SK-N-MC (cell line): Measurements from ENCODE around the gene ELP6.
"Not testable (repeated sequence)": the region's sequence is repeated elsewhere in the genome, so short reads cannot be mapped to it uniquely, and the experiment has no call there.

Source experiments
- DNase-seq: peaks from one replicate; pipeline ENCODE4 v3.0.0-alpha.2; 2011; ENCODE audit warnings: low read depth, low spot score
- H3K27ac ChIP-seq: fragments of 200-600 bp; sonication (generic); 2 replicates; pipeline ENCODE4 v1.5.1; 2016; ENCODE audit warnings: mixed run types
- H3K36me3 ChIP-seq: fragments of 200-600 bp; sonication (generic); 2 replicates; pipeline ENCODE4 v1.6.1; 2017; ENCODE audit warnings: antibody characterized with exemption, low read length, mixed read lengths; ENCODE audit not compliant: insufficient read depth
- H3K4me3 ChIP-seq: fragments of 200-600 bp; sonication (generic); 2 replicates; pipeline ENCODE4 v1.5.1; 2016
- H3K9ac ChIP-seq: fragments of 200-600 bp; sonication (generic); 2 replicates; pipeline ENCODE4 v1.8.0; 2017; ENCODE audit warnings: mixed run types, mixed read lengths; ENCODE audit not compliant: insufficient read length
- H3K9me3 ChIP-seq: fragments of 200-600 bp; sonication (generic); 2 replicates; pipeline ENCODE4 v1.6.1; 2017; ENCODE audit warnings: low read depth, mild to moderate bottlenecking, antibody characterized with exemption, low read length, moderate library complexity, mixed read lengths
- EZH2 ChIP-seq: fragments of 200-600 bp; sonication (generic); IDR thresholded peaks from one replicate; pipeline ENCODE4 v1.6.1; 2017; ENCODE audit warnings: antibody characterized with exemption
- FOXP2 ChIP-seq: optimal IDR thresholded peaks from 2 replicates; pipeline ENCODE3; 2011; ENCODE audit warnings: mild to moderate bottlenecking, moderate library complexity; ENCODE audit not compliant: insufficient read depth; ENCODE audit errors: extremely low read length, control extremely low read depth
- POLR2AphosphoS5 ChIP-seq: IDR thresholded peaks from 2 replicates; pipeline ENCODE4 v1.6.1; 2012; ENCODE audit warnings: mild to moderate bottlenecking, low read depth, low read length, borderline replicate concordance

Gene ELP6

DNA sequence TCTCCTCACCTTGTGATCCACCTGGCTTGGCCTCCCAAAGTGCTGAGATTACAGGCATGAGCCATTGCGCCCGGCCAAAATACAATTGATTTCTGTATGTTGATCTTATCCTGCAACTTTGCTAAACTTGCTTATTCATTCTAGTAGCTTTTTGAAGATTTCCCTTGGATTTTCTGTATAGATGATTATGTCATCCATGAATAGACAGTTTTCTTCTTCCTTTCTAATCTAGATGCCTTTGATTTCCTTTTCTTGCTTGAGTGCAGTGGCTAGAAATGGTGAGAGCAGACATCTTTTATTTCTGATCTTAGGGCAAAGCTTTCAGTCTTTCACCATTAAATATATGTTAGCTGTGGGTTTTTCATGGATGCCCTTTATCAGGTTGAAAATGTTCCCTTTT lies 4.4 kb upstream of the ELP6 start:
- no peak overlapping the region for H3K27ac ChIP-seq
- H3K9ac ChIP-seq, result no peak overlapping the region
- no peaks in the 10 kb centered on the region for H3K9me3 ChIP-seq
- DNase-seq, result no peak
- H3K36me3 ChIP-seq, result no peaks in the 10 kb centered on the region
- no peak overlapping the region for H3K4me3 ChIP-seq
- no peak for TF ChIP-seq EZH2
- TF ChIP-seq POLR2AphosphoS5, result no peak
- TF ChIP-seq FOXP2, result no peak

DNA sequence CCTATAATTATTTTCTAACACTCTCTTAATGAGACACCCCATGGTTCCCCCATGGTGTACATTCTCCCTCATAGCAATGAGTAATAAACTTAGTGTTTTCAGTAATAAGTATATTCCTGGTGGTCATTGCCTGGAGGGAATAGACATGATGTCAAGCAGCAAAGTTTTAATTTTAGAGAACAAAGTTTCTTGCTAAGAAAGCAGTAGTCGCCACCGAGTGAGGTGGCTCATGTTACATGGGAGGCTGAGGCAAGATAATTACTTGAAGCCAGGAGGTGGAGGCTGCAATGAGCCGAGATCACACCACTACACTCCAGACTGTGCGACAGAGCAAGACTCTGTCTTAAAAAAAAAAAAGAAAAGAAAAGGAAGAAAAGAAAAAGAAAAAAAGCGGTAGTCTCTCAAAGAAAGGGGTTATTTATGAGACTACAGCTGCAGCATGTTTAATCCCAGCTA lies 2.4 kb upstream of the ELP6 start:
- Histone ChIP-seq H3K4me3 (no peak overlapping the region), H3K9ac (peak overlapping the region; percentile 20), H3K36me3 (peaks cover 5% of the 10 kb centered on the region; the same call in 1 of the 2 replicates), H3K27ac (peak overlapping the region; percentile 68; the same call in 1 of the 2 replicates), H3K9me3 (no peaks in the 10 kb centered on the region)
- no peak for DNase-seq
- no peak for TF ChIP-seq POLR2AphosphoS5
- no peak for TF ChIP-seq FOXP2
- no peak for TF ChIP-seq EZH2

DNA sequence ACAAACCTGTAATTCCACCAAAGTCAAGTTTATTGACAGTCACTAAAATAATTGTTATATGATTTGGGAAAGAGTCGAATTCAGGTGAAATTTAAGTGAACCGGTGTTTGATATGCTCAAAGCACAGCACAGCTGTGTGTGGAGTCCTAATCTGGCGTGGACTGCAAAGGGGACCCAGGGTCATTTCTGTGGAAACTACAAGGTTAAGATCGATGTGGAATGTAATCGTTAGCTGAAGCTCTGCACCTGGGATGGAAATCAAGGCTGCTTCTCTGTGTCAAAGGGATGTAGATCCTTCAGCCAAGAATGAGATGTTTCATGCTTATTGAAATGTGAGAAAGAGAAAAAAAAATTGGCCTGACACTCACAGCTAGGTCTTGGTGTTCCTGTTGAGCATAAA lies 1.6 kb upstream of the ELP6 start:
- no peak for DNase-seq
- TF ChIP-seq POLR2AphosphoS5, result no peak
- no peak for TF ChIP-seq FOXP2
- TF ChIP-seq EZH2, result no peak
- peak overlapping the region; percentile 68 for H3K27ac ChIP-seq
- no peak overlapping the region for H3K9ac ChIP-seq
- H3K9me3 ChIP-seq, result no peaks in the 10 kb centered on the region
- no peak overlapping the region for H3K4me3 ChIP-seq
- H3K36me3 ChIP-seq, result peaks cover 13% of the 10 kb centered on the region

DNA sequence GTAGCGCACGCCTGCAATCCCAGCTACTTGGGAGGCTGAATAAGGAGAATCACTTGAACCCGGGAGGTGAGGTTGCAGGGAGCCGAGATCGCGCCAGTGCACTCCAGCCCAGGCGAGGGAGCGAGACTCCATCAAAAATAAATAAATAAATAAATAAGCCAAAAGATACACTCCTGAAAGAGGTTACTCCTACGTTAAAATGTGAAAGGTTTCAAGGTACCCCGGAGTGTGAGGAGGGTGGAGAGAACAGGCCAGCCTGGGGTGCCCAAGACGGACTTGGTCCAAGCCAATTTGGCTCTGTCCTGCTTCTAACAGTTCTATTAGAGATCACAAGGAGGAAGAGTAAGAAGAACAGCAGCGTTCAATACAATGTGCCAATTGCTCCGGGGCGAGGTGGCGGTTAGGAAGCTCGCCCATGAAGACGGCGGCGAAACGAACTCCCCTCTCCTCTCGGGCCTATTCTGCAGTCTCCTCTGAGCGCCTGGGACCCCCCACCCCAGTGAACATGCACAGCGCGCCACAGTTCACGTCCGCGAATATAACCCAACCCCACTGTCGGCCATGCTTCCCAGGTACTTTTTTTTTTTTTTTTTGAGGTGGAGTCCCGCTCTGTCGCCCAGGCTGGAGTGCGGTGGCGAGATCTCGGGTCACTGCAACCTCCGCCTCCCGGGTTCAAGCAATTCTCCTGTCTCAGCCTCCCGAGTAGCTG lies 942 bp downstream of the ELP6 start:
- Histone ChIP-seq H3K9me3 (no peaks in the 10 kb centered on the region), H3K4me3 (peak overlapping the region; percentile 87), H3K27ac (peak overlapping the region; percentile 99), H3K36me3 (peaks cover 22% of the 10 kb centered on the region), H3K9ac (peak overlapping the region; percentile 86)
- DNase-seq, result no peak
- TF ChIP-seq EZH2 (no peak), POLR2AphosphoS5 (no peak), FOXP2 (no peak)

DNA sequence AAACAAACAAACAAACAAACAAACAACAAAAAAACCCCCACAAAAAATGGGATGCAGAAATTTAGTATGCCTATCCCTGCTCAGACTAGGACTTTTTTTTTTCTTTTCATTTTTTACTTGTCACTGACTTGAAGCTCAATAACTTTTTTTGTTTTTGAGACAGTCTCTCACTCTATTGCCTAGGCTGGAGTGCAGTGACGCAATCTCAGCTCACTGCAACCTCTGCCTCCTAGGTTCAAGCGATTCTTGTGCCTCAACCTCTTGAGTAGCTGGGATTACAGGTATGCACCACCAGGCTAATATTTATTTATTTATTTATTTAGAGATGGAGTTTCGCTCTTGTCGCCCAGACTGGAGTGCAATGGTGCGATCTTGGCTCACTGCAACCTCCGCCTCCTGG lies 8.2 kb downstream of the ELP6 start:
- not testable (repeated sequence) for H3K9ac ChIP-seq, DNase-seq, H3K27ac ChIP-seq, H3K9me3 ChIP-seq, H3K4me3 ChIP-seq
- H3K36me3 ChIP-seq, result peaks cover 32% of the 10 kb centered on the region

GRCh38 chr3:47504113-47504512 lies 9.4 kb downstream of the ELP6 start:
- peaks cover 23% of the 10 kb centered on the region; the same call in 1 of the 2 replicates for H3K36me3 ChIP-seq
- no peak for DNase-seq
- no peaks in the 10 kb centered on the region for H3K9me3 ChIP-seq
- no peak overlapping the region for H3K9ac ChIP-seq
- H3K27ac ChIP-seq, result no peak overlapping the region
- TF ChIP-seq EZH2, result no peak
- TF ChIP-seq FOXP2, result no peak
- no peak for TF ChIP-seq POLR2AphosphoS5
- no peak overlapping the region for H3K4me3 ChIP-seq

DNA sequence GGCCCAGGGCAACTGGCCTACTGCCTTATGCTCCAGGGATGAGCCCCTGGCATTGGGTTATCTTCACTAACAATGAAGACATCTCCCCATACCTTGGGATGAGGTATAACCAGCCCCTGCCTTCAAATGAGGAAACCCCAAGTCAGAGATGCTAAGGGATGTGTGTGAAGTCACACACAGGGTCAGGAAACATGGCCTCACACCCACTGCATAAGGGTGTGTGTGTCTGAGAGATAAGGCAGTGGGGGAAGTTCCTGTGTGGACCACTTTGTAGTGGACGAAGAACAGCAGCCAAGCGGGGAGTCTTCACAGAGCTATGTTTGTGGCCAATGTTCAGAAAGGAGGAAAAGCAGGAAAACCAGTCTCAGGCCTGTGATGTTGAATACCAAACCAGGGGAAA lies 10.5 kb downstream of the ELP6 start:
- Histone ChIP-seq H3K9me3 (no peaks in the 10 kb centered on the region), H3K9ac (no peak overlapping the region), H3K36me3 (peaks cover 23% of the 10 kb centered on the region; the same call in 1 of the 2 replicates), H3K4me3 (no peak overlapping the region), H3K27ac (no peak overlapping the region)
- no peak for DNase-seq
- TF ChIP-seq POLR2AphosphoS5 (no peak), FOXP2 (no peak), EZH2 (no peak)

DNA sequence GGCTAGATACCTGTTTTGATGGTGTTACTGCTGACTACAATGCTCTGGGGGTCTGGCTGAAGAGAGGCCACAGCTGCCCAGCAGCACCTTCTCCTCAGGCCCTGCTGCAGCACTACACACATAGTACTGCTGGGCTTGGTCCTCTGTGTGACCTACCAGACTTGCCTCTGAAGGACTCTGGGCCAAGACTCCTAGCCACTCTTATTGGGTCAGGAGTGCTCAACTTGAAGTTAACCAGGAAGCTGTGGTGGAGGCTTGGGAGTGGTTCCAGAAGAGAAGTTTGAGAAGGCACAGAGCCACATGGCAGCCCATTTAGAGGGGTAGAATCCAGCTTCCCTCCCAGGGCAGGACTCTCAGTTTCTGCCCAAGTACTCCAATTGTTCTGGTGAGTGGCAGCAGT lies 16.6 kb downstream of the ELP6 start:
- Histone ChIP-seq H3K9me3 (no peaks in the 10 kb centered on the region), H3K27ac (no peak overlapping the region), H3K4me3 (no peak overlapping the region), H3K9ac (no peak overlapping the region), H3K36me3 (peaks cover 20% of the 10 kb centered on the region; the same call in 1 of the 2 replicates)
- no peak for TF ChIP-seq EZH2
- TF ChIP-seq POLR2AphosphoS5, result no peak
- no peak for TF ChIP-seq FOXP2
- no peak for DNase-seq

DNA sequence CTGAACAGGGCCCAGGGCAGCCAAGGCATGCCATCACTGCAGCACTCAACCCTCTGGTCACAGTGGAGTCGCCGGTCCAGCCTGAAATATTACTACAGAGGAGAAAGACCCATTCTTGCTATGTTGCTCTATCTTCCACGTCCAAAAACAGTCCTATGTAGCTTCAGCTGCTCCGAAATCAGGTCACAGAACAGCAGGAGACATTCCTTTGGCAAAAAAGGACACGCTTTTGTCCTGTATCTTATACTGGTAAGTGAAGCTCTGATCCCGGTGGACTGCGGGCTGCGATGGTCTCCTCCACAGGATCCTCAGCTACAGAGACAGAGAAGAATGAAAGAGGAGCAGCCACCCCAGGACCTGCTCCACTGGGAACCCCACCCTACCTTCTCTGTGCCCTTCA lies 17.6 kb downstream of the ELP6 start:
- peaks cover 17% of the 10 kb centered on the region; the same call in 1 of the 2 replicates for H3K36me3 ChIP-seq
- H3K27ac ChIP-seq, result no peak overlapping the region
- no peak overlapping the region for H3K9ac ChIP-seq
- H3K9me3 ChIP-seq, result no peaks in the 10 kb centered on the region
- H3K4me3 ChIP-seq, result no peak overlapping the region
- DNase-seq, result no peak
- TF ChIP-seq EZH2 (no peak), FOXP2 (no peak), POLR2AphosphoS5 (no peak)
